Lower lobe of right lung (tissue), 2 donors: Measurements from ENCODE around the gene GPR12. TPM values are rescaled to one million over a fixed set of nuclear protein-coding genes. Genes with fewer than 3 reads are reported as not detected.

Source experiments
- ATAC-seq, 2 donors: fragments of 200-7000 bp; cut with Tn5 transposase; one replicate each; pipeline ENCODE4 v1.9.1; 2020 to 2022; ENCODE audit warnings: mild to moderate bottlenecking in 2 of 2, moderate library complexity in 2 of 2
- DNase-seq: peaks from one replicate; pipeline ENCODE4 v3.0.0-alpha.2; 2020
- H3K27ac ChIP-seq: fragments of 200-600 bp; one replicate; pipeline ENCODE4 v1.8.0; 2022
- H3K27me3 ChIP-seq: fragments of 200-600 bp; one replicate; pipeline ENCODE4 v1.8.0; 2022; ENCODE audit warnings: low read depth
- H3K36me3 ChIP-seq: fragments of 200-600 bp; one replicate; pipeline ENCODE4 v1.8.0; 2022; ENCODE audit warnings: mild to moderate bottlenecking
- H3K4me1 ChIP-seq: fragments of 200-600 bp; one replicate; pipeline ENCODE4 v1.8.0; 2022
- H3K4me3 ChIP-seq: fragments of 200-600 bp; one replicate; pipeline ENCODE4 v1.8.0; 2022; ENCODE audit warnings: mild to moderate bottlenecking
- H3K9me3 ChIP-seq: fragments of 200-600 bp; one replicate; pipeline ENCODE4 v1.8.0; 2022
- CTCF ChIP-seq: fragments of 200-600 bp; IDR thresholded peaks from one replicate; pipeline ENCODE4 v1.8.0; 2022; ENCODE audit warnings: antibody characterized with exemption, mild to moderate bottlenecking
- intact Hi-C: fragments of 100-400 bp; cut with DNase I; formaldehyde crosslinking; loops from one replicate; pipeline ENCODE4 v1.11.0; 2022
- total RNA-seq: library from RNA; stranded (reverse); fragmentation: NEBNext Ultra II Directional; extraction: Animal tissue kit (Norgen Biotek cat#: 25700); gene quantifications from one replicate; pipeline ENCODE4 v1.2.1, GENCODE V29; 2021
- donor health status: DM: no; HTN: yes; CAD: no; lungs with severe emphysema.

GPR12 gene
- total RNA-seq, 1 donor from 2014 or later, result not detected

DNA sequence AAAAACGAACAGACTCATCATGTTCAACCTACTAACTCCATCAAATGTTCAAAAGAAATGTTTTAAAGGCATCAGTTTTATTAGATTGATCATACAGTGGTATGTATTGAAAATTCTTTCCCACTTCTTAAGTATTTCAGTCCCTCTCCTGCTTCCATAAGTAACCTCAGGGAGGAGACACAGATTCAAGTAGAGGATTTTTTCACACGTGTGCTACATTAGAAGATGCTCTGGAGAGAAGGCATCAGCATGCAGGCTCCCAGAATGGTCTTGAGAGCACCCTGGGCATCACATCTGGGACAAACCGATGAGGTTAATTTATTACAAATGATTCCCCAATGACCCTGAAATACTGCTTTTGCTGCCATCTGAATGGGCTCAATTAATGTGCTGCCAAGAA is 3.6 kb downstream of the GPR12 start:
- Histone ChIP-seq H3K27me3 (peaks cover 51% of the 10 kb centered on the region), H3K36me3 (no peaks in the 10 kb centered on the region), H3K9me3 (no peaks in the 10 kb centered on the region), H3K27ac (no peak overlapping the region), H3K4me1 (peaks cover 7% of the 10 kb centered on the region), H3K4me3 (no peak overlapping the region)
- intact Hi-C loops, result no loop called here
- TF ChIP-seq CTCF, result no peak
- ATAC-seq, result no peak
- no peak for DNase-seq

DNA sequence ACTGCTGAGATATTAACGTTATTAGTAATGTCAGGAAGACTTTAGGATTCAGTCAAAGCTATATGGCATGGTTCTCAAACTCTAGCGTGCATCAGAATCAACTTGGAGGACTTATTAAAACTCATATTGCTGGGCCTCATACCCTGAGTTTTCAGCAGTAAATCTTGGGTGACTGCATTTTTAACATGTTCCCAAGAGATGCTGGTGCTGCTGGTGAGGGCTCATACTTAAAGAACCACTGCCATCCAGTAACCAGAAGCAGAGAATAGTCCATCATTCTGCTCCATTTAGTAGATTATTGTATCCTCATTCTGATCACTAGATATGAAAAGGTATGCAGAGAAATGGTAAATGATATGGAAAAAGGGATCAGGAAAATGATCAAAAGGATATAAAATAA is 7.9 kb downstream of the GPR12 start:
- intact Hi-C loops, result no loop called here
- no peak overlapping the region for H3K27ac ChIP-seq
- DNase-seq (no peak), ATAC-seq (no peak)
- no peaks in the 10 kb centered on the region for H3K9me3 ChIP-seq
- H3K4me1 ChIP-seq, result no peaks in the 10 kb centered on the region
- peaks cover 14% of the 10 kb centered on the region for H3K27me3 ChIP-seq
- H3K36me3 ChIP-seq, result no peaks in the 10 kb centered on the region
- no peak for TF ChIP-seq CTCF
- H3K4me3 ChIP-seq, result no peak overlapping the region

GRCh38 chr13:26749905-26750304 is 10.7 kb downstream of the GPR12 start:
- Histone ChIP-seq H3K27me3 (peaks cover 11% of the 10 kb centered on the region), H3K4me1 (no peaks in the 10 kb centered on the region), H3K9me3 (no peaks in the 10 kb centered on the region), H3K36me3 (no peaks in the 10 kb centered on the region), H3K27ac (no peak overlapping the region), H3K4me3 (no peak overlapping the region)
- TF ChIP-seq CTCF, result no peak
- intact Hi-C loops, result no loop called here
- ATAC-seq (no peak), DNase-seq (no peak)

GRCh38 chr13:26749285-26749684 is 11.3 kb downstream of the GPR12 start:
- Histone ChIP-seq H3K27me3 (peaks cover 16% of the 10 kb centered on the region), H3K4me3 (no peak overlapping the region), H3K4me1 (no peaks in the 10 kb centered on the region), H3K36me3 (no peaks in the 10 kb centered on the region), H3K9me3 (no peaks in the 10 kb centered on the region), H3K27ac (no peak overlapping the region)
- intact Hi-C loops, result no loop called here
- TF ChIP-seq CTCF, result no peak
- no peak for DNase-seq
- no peak for ATAC-seq

- Histone ChIP-seq H3K4me3 (no peak overlapping the region), H3K27ac (no peak overlapping the region), H3K4me1 (no peaks in the 10 kb centered on the region), H3K27me3 (peaks cover 21% of the 10 kb centered on the region), H3K36me3 (no peaks in the 10 kb centered on the region), H3K9me3 (no peaks in the 10 kb centered on the region)
- DNase-seq (no peak), ATAC-seq (no peak)
- intact Hi-C loops, result no loop called here
- no peak for TF ChIP-seq CTCF
These were observed 12.9 kb downstream of the GPR12 start for GRCh38 chr13:26747706-26748105.

DNA sequence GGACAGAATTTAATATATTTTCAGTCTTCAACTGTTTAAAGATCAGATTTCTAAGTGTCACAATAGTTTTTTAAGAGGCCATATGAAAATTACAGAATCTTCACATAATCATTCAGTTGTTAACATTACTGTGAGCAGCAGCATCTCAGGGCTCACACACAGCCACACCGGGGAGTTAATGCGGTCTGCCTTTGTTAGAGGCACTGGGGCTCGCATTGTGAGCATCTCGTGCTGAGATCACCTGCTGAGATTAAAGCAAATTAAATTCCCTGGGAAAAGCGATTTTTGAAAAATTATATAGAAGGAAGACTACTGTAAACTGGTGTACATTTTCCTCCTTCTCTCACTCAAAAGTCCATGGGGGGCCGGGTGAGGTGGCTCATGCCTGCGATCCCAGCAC is 16.6 kb downstream of the GPR12 start:
- ATAC-seq (no peak), DNase-seq (no peak)
- intact Hi-C loops, result no loop called here

More for the DNA sequence above, 16.6 kb downstream of the GPR12 start:
- no peak for TF ChIP-seq CTCF
- Histone ChIP-seq H3K4me1 (no peaks in the 10 kb centered on the region), H3K36me3 (no peaks in the 10 kb centered on the region), H3K27ac (no peak overlapping the region), H3K4me3 (no peak overlapping the region), H3K27me3 (peaks cover 34% of the 10 kb centered on the region), H3K9me3 (no peaks in the 10 kb centered on the region)
